Heart right ventricle (tissue), 16 donors: Measurements from ENCODE around the gene TSFM. TPM values are rescaled to one million over a fixed set of nuclear protein-coding genes. Genes with fewer than 3 reads are reported as not detected.

Experiments
- ATAC-seq, 8 donors: fragments of 200-7000 bp; cut with Tn5 transposase; one replicate each; pipeline ENCODE4 v1.9.1; 2020; ENCODE audit warnings: mild to moderate bottlenecking in 8 of 8, moderate library complexity in 8 of 8, moderate number of reproducible peaks in 1 of 8
- DNase-seq, 2 donors: peaks; one replicate each; pipeline ENCODE4 v3.0.0-alpha.2; 2020
- H3K27ac ChIP-seq, 10 donors: fragments of 200-600 bp; sonication (generic) in 2 of 10; one replicate each; pipeline versions ENCODE4 v1.5.0 to v1.8.0; 2020 to 2022; ENCODE audit warnings: mild to moderate bottlenecking in 3 of 10
- H3K27me3 ChIP-seq, 7 donors: fragments of 200-600 bp; one replicate each; pipeline ENCODE4 v1.8.0; 2021 to 2022; ENCODE audit warnings: mild to moderate bottlenecking in 2 of 7
- H3K36me3 ChIP-seq, 9 donors: fragments of 200-600 bp; sonication (generic) in 1 of 9; one replicate each; pipeline versions ENCODE4 v1.5.0 to v1.8.0; 2020 to 2022; ENCODE audit warnings: mild to moderate bottlenecking in 2 of 9
- H3K4me1 ChIP-seq, 9 donors: fragments of 200-600 bp; sonication (generic) in 1 of 9; one replicate each; pipeline versions ENCODE4 v1.5.0 to v1.8.0; 2020 to 2022; ENCODE audit warnings: mild to moderate bottlenecking in 4 of 9
- H3K4me3 ChIP-seq, 10 donors: fragments of 200-600 bp; sonication (generic) in 2 of 10; one replicate each; pipeline versions ENCODE4 v1.5.0 to v1.8.0; 2020 to 2022; ENCODE audit warnings: mild to moderate bottlenecking in 7 of 10, moderate library complexity in 2 of 10
- H3K9me3 ChIP-seq, 11 donors: fragments of 200-600 bp in 10 of 11; sonication (generic) in 2 of 11; one replicate each; pipeline versions ENCODE4 v1.5.0 to v1.8.0; 2013 to 2022; ENCODE audit warnings: mild to moderate bottlenecking in 2 of 11, control low read depth in 1 of 11, moderate library complexity in 1 of 11
- CTCF ChIP-seq, 9 donors: fragments of 200-600 bp; sonication (generic) in 2 of 9; IDR thresholded peaks; one replicate each; pipeline versions ENCODE4 v1.5.0 to v1.8.0; 2021 to 2022; ENCODE audit warnings: antibody characterized with exemption in 9 of 9, mild to moderate bottlenecking in 5 of 9, moderate library complexity in 1 of 9
- WGBS, 2 donors: extraction: QIAGEN DNeasy Blood & Tissue Kit; methylation state at CpG; one replicate each; pipeline ENCODE4 v1.1.7; 2013; ENCODE audit warnings: inconsistent platforms in 1 of 2; 5-methylcytosine and 5-hydroxymethylcytosine counted together
- intact Hi-C, 10 donors: fragments of 100-400 bp; cut with DNase I; formaldehyde crosslinking; loops; one replicate each; pipeline versions ENCODE4 v1.11.1 to v1.14.2; 2022
- microRNA-seq, 2 donors: library from miRNA; unstranded; fragments of <30 nt; microRNA quantifications; one replicate each; pipeline ENCODE4 v1.2.0, GENCODE V29; 2021
- polyA plus RNA-seq, 2 donors: library from polyadenylated mRNA; stranded (reverse); fragments of 200-250 nt; gene quantifications; one replicate each; pipeline ENCODE4 v1.2.3, GENCODE V29; 2013
- total RNA-seq, 10 donors: library from RNA; stranded (reverse); fragmentation: NEBNext Ultra II Directional in 3 of 10; extraction: Animal tissue kit (Norgen Biotek cat#: 25700) in 3 of 10; gene quantifications; one replicate each; pipeline versions ENCODE4 v1.2.1 to v1.2.4, GENCODE V29; 2021 to 2023
- donor health status: Arrhythmogenic right ventricular cardiomyopathy.
- donor health status: ischemic (EF 13 %, LVEDD 7.1; RV severe dilation, severe dysfunction).
- donor health status: healthy with polysubstance abuse.
- donor health status: DM: no; HTN: yes; CAD: no.
- donor health status: DM: no; HTN: no; CAD: no.
- donor health status: ischemic (EF 25% LVEDD 6.9; RV normal size, moderate dysfunction).
- donor health status: ischemic (EF 25% LVEDD 5.7; RV mildly dilated, moderate dysfunction).
- donor health status: healthy.
- donor health status: DM: yes; HTN: yes; CAD: no.
- donor health status: Ischemic cardiomyopathy.
- donor health status: ischemic (EF 35%, LVEDD 5.7; RV mildly dilated, moderate dysfunction).
- donor health status: nonischemic (EF 11% LVEDD 7.7; RV severe dilation, severe dysfunction).
- donor health status: DM: yes; HTN: yes; CAD: no.
- donor health status: PGD.
- donor health status: ischemic (EF 29% LVEDD 5.4; RV normal size, mild dysfunction).
- donor health status: nonischemic (EF 23%, LVEDD 6.1; RV moderate dilation, normal function).

Gene TSFM
- total and polyA plus RNA-seq, 12 donors = 22.9 to 70.6 (median 52.6) TPM

- Histone ChIP-seq H3K9me3 (no peaks in the 10 kb centered on the region), H3K27ac (peak overlapping the region; percentile 97 to 100 (median 100)), H3K27me3 (no peaks in the 10 kb centered on the region), H3K4me1 (peaks cover 35 to 55% (median 45%) of the 10 kb centered on the region in 9 donors), H3K4me3 (peak overlapping the region; percentile 77 to 100 (median 96)), H3K36me3 (peaks cover 0 to 23% (median 0%) of the 10 kb centered on the region in 9 donors)
- TF ChIP-seq CTCF (IDR thresholded peaks at IDR 0.05) = no peak
- 0% methylated on average over 78 to 81 of the region's 81 CpGs for WGBS, 2 donors
- ATAC-seq (peak; percentile 23 to 60 (median 38)), DNase-seq (peak; percentile 80 to 82)
- intact Hi-C loops = loop anchor here in 5 of 10 donors (1.0 to 2.0 kb wide), 4 partner anchors 19 to 50 kb away; no protein-coding TSS in a partner anchor
Observed at GRCh38 chr12:57845478-57846284, 63.1 kb downstream of the TSFM start.

DNA sequence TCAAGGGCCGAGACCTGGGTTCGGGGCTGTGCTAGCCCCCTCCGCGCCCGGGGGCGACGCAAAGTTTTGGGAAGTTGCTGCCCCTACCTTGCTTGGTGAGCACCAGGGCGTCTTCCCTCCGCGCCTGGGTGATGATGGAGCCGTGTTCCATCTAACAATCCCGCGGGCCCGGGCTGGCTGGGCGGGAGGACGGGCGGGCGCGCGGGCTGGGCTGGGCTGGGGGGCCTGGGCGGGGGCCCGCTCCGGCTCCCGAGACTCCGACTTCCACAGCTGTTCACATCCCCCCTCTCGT, 63.6 kb downstream of the TSFM start:
- Histone ChIP-seq H3K4me1 (peaks cover 30 to 55% (median 41%) of the 10 kb centered on the region in 9 donors), H3K4me3 (peak overlapping the region; percentile 77 to 100 (median 96)), H3K9me3 (no peaks in the 10 kb centered on the region), H3K27ac (peak overlapping the region; percentile 97 to 100 (median 100)), H3K36me3 (peaks cover 0 to 23% (median 0%) of the 10 kb centered on the region in 9 donors), H3K27me3 (no peaks in the 10 kb centered on the region)
- intact Hi-C loops = loop anchor here in 3 of 10 donors (1.0 to 2.0 kb wide), 3 partner anchors 19 to 49 kb away; no protein-coding TSS in a partner anchor
- no peak for TF ChIP-seq CTCF (IDR thresholded peaks at IDR 0.05)
- DNase-seq (no peak), ATAC-seq (peak in 6 of 8 donors; percentile 25 to 55 (median 32))
- 0% methylated on average over 14 to 26 of the region's 26 CpGs for WGBS, 2 donors

DNA sequence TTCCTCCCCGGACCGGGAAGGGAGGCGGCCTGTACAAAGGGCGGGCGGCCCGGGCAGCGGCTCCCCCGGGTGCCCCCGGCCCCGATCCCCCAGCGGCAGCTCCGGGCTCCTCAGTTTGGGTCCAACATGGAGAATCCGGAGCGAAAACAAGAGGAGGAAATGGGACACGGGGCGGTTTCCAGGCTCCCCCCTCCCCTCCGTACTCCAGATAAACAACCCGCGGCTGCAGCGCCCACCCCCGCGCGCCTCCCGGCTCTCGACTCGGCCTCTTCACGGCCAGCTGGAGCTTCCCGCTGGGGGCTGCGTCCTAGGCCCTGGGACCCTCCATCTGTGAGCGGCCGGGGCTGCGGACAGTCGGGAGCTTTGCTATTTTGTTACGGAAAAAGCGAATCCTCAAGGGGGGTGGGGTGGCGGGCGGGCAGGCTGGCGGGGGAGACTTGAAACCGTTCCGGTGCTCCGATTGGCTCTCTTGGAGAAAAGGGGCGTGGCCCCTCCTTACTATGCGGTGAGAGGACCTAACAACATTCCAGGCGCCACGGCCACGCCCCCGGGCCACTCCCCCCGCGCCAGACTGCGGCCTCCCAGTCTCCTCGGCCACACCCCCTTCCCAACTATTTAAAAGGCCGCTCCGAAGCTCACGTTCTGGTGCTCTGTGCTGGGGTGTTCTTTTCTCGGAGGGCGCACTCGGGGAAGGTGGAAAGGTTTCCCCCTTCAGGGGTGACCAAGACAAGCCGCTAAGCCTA, 64.2 kb downstream of the TSFM start, which contains the start of gene CTDSP2:
Gene CTDSP2 (minus strand): TSS at position 153 of the 743 bp plus-strand sequence. CDS start 294 bp downstream, outside the sequence.
- DNase-seq (peak; percentile 99 to 100), ATAC-seq (peak; percentile 89 to 95 (median 93))
- Histone ChIP-seq H3K36me3 (peaks cover 0 to 23% (median 0%) of the 10 kb centered on the region in 9 donors), H3K27me3 (peaks cover 0 to 5% (median 0%) of the 10 kb centered on the region in 7 donors), H3K4me3 (peak within 1 kb of the TSS; percentile 77 to 100 (median 96)), H3K9me3 (no peaks in the 10 kb centered on the region), H3K4me1 (peaks cover 24 to 55% (median 41%) of the 10 kb centered on the region in 9 donors), H3K27ac (peak within 1 kb of the TSS; percentile 97 to 100 (median 100))
- peak in 2 of 9 donors; percentile 10 to 14 for TF ChIP-seq CTCF (IDR thresholded peaks at IDR 0.05)
- intact Hi-C loops = loop anchor here in 3 of 10 donors (1.0 to 2.0 kb wide), 3 partner anchors 18 to 49 kb away; no protein-coding TSS in a partner anchor
- WGBS, 2 donors = 0 to 1% methylated on average over 51 to 58 of the region's 58 CpGs

Small RNA genes within 50 kb of the gene (microRNA-seq; reads per million reads assigned to microRNA genes)
- gene MIR26A2 (673 to 1,489 reads per million in 2 donors), gene MIR6759 (0 reads per million in 2 donors)

Other genes starting within 250 kb of the TSFM start
- 100 to 1,000 TPM in 5 of 10 donors, 10 to 100 TPM in 5; 82.9 to 116 (median 101) TPM for gene DCTN2, start 235.6 kb upstream of the TSFM start, total RNA-seq
- gene DCTN2, start 235.6 kb upstream of the TSFM start, polyA plus RNA-seq = 100 to 1,000 TPM in 1 of 2 donors, 10 to 100 TPM in 1; 45.9 to 174 TPM
- under 1 TPM in 5 of 10 donors, not detected in 5; 0.05 to 0.29 (median 0.07) TPM for gene KIF5A, start 232.7 kb upstream of the TSFM start, total RNA-seq
- gene KIF5A, start 232.7 kb upstream of the TSFM start, polyA plus RNA-seq = under 1 TPM; 0.06 to 0.07 TPM
- 10 to 100 TPM in 9 of 10 donors, 1 to 10 TPM in 1; 9.6 to 17.2 (median 14.7) TPM for gene PIP4K2C, start 191.6 kb upstream of the TSFM start, total RNA-seq
- gene PIP4K2C, start 191.6 kb upstream of the TSFM start, polyA plus RNA-seq = 10 to 100 TPM in 1 of 2 donors, 1 to 10 TPM in 1; 5.8 to 13.6 TPM
- 10 to 100 TPM; 16.9 to 30.2 (median 22.2) TPM for gene DTX3, start 178.0 kb upstream of the TSFM start, total RNA-seq
- gene DTX3, start 178.0 kb upstream of the TSFM start, polyA plus RNA-seq = 10 to 100 TPM; 20.9 to 58.2 TPM
- gene ARHGEF25, start 171.4 kb upstream of the TSFM start, total RNA-seq = 10 to 100 TPM in 3 of 10 donors, 1 to 10 TPM in 7; 5.0 to 17.6 (median 7.5) TPM
- gene ARHGEF25, start 171.4 kb upstream of the TSFM start, polyA plus RNA-seq = 10 to 100 TPM; 13.1 to 49.2 TPM
- gene B4GALNT1, start 149.6 kb upstream of the TSFM start, total RNA-seq = 1 to 10 TPM; 2.0 to 9.3 (median 5.5) TPM
- 1 to 10 TPM; 2.4 to 5.3 TPM for gene B4GALNT1, start 149.6 kb upstream of the TSFM start, polyA plus RNA-seq
- 100 to 1,000 TPM in 7 of 10 donors, 10 to 100 TPM in 3; 84.9 to 181 (median 113) TPM for gene OS9, start 88.7 kb upstream of the TSFM start, total RNA-seq
- 100 to 1,000 TPM in 1 of 2 donors, 10 to 100 TPM in 1; 96.9 to 173 TPM for gene OS9, start 88.7 kb upstream of the TSFM start, polyA plus RNA-seq
- 10 to 100 TPM in 2 of 10 donors, 1 to 10 TPM in 8; 3.4 to 13.1 (median 6.6) TPM for gene AGAP2, start 44.0 kb upstream of the TSFM start, total RNA-seq
- 10 to 100 TPM in 1 of 2 donors, 1 to 10 TPM in 1; 5.3 to 17.3 TPM for gene AGAP2, start 44.0 kb upstream of the TSFM start, polyA plus RNA-seq
- gene TSPAN31, start 37.7 kb upstream of the TSFM start, total RNA-seq = 10 to 100 TPM; 21.1 to 37.4 (median 26.9) TPM
- gene TSPAN31, start 37.7 kb upstream of the TSFM start, polyA plus RNA-seq = 10 to 100 TPM; 29.8 to 36.6 TPM
- 10 to 100 TPM; 37.0 to 74.0 (median 52.0) TPM for gene CDK4, start 30.5 kb upstream of the TSFM start, total RNA-seq
- 10 to 100 TPM; 21.7 to 61.7 TPM for gene CDK4, start 30.5 kb upstream of the TSFM start, polyA plus RNA-seq
- gene MARCHF9, start 27.7 kb upstream of the TSFM start, total RNA-seq = 10 to 100 TPM; 11.2 to 15.0 (median 13.3) TPM
- 10 to 100 TPM; 14.5 to 20.7 TPM for gene MARCHF9, start 27.7 kb upstream of the TSFM start, polyA plus RNA-seq
- under 1 TPM in 2 of 10 donors, not detected in 8; 0.81 to 0.95 TPM for gene CYP27B1, start 15.7 kb upstream of the TSFM start, total RNA-seq
- under 1 TPM in 1 of 2 donors, not detected in 1; 0.14 TPM for gene CYP27B1, start 15.7 kb upstream of the TSFM start, polyA plus RNA-seq
- 10 to 100 TPM in 2 of 10 donors, 1 to 10 TPM in 8; 5.6 to 15.0 (median 7.9) TPM for gene METTL1, start 10.7 kb upstream of the TSFM start, total RNA-seq
- 10 to 100 TPM; 10.9 to 29.4 TPM for gene METTL1, start 10.7 kb upstream of the TSFM start, polyA plus RNA-seq
- gene EEF1AKMT3, start 10.2 kb upstream of the TSFM start, total RNA-seq = 1 to 10 TPM; 1.1 to 2.6 (median 1.6) TPM
- 1 to 10 TPM; 1.1 to 1.2 TPM for gene EEF1AKMT3, start 10.2 kb upstream of the TSFM start, polyA plus RNA-seq
- gene AVIL, start 35.9 kb downstream of the TSFM start, total RNA-seq = 1 to 10 TPM in 9 of 10 donors, under 1 TPM in 1; 1.00 to 2.9 (median 1.7) TPM
- 1 to 10 TPM; 1.3 to 8.4 TPM for gene AVIL, start 35.9 kb downstream of the TSFM start, polyA plus RNA-seq
- 100 to 1,000 TPM in 2 of 10 donors, 10 to 100 TPM in 8; 76.4 to 138 (median 86.3) TPM for gene CTDSP2, start 63.9 kb downstream of the TSFM start, total RNA-seq
- 10 to 100 TPM; 31.2 to 31.7 TPM for gene CTDSP2, start 63.9 kb downstream of the TSFM start, polyA plus RNA-seq
- 1 to 10 TPM; 2.8 to 8.5 (median 6.4) TPM for gene ATP23, start 158.8 kb downstream of the TSFM start, total RNA-seq
- gene ATP23, start 158.8 kb downstream of the TSFM start, polyA plus RNA-seq = 10 to 100 TPM in 1 of 2 donors, 1 to 10 TPM in 1; 6.8 to 11.3 TPM